IPS-18a (cell line): ENCODE results near the gene FARSB.
"Not testable (repeated sequence)": the region's sequence is repeated elsewhere in the genome, so short reads cannot be mapped to it uniquely, and the experiment has no call there.

Experiments used
- H3K27ac ChIP-seq: one replicate; pipeline ENCODE4 v1.5.1; 2013; ENCODE audit warnings: low read length
- H3K27me3 ChIP-seq: one replicate; pipeline ENCODE4 v1.6.1; 2013; ENCODE audit warnings: mild to moderate bottlenecking, low read length; ENCODE audit not compliant: control insufficient read depth, insufficient read depth
- H3K36me3 ChIP-seq: one replicate; pipeline ENCODE4 v1.6.1; 2013; ENCODE audit warnings: low read depth, low read length; ENCODE audit not compliant: control insufficient read depth
- H3K4me1 ChIP-seq: one replicate; pipeline ENCODE4 v1.6.1; 2013; ENCODE audit warnings: low read depth, low read length; ENCODE audit not compliant: control insufficient read depth
- H3K4me3 ChIP-seq: one replicate; pipeline ENCODE4 v1.5.1; 2013; ENCODE audit warnings: low read length
- H3K9ac ChIP-seq: one replicate; pipeline ENCODE4 v1.6.1; 2013; ENCODE audit warnings: mild to moderate bottlenecking, low read length, moderate library complexity
- H3K9me3 ChIP-seq: one replicate; pipeline ENCODE4 v1.6.1; 2013; ENCODE audit warnings: low read depth, low read length; ENCODE audit not compliant: control insufficient read depth

Gene FARSB

DNA sequence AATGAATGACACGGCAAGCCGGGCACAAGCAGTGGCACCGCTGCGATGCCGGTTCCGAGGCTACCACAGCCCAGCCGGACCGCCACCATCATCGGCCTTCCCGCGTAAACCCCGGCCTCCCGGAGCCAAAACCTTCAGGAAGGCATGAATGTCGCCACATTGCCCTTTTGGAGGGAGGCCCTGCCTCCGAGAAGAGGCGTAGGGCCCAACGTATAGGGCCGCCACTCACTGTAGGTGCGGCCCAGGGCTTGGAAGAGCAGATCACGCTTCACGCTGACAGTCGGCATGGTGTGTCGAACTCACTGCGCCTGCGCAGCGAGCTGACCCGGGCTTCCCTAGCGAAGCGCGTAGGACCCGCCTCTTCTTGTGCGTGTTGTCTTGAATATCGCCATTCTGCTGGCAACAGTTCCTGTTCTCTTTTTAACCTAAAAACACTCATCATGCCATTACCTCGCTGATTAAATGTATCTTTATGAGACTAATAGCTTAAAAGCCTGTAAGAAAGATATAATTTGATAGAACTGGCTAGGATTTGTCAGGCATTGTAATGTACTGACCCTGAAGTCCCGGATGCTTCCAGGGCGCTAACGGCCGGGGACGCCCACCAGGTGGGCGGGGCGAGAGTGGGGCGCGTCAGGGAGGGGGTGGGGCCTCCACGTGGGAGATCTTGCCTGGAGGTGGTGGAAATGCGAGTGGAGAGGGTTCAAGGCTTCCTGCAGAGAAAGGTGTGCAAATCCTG, at the start of gene FARSB:
Gene FARSB (minus strand): TSS at position 306 of the 739 bp plus-strand sequence. CDS start 19 bp downstream, at position 287.
- peak within 1 kb of the TSS; percentile 97 for H3K4me3 ChIP-seq
- peak within 1 kb of the TSS; percentile 100 for H3K27ac ChIP-seq
- no peaks in the 10 kb centered on the region for H3K36me3 ChIP-seq
- peak within 1 kb of the TSS; percentile 95 for H3K9ac ChIP-seq
- H3K9me3 ChIP-seq, result no peaks in the 10 kb centered on the region
- peaks cover 11% of the 10 kb centered on the region for H3K4me1 ChIP-seq
- no peaks in the 10 kb centered on the region for H3K27me3 ChIP-seq

DNA sequence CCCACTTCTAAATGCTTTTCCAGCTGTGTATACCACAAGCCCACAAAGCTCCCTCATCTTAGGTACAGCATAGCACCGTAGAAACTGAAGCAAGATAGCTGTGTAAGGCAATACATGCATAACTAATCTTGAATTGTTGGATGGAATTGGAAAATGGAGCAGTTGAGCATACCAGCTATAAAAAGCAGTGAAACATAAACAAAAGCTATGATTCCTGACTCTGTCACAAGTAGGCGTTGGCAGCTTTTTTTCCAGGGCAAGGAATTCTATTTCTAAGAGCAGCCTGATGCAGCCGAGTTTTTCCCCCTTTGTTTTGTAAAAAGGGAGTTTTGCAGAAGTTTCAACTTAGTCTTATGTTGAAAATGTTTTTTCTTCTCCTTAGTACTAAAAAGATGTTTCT, 48.0 kb upstream of the FARSB start:
- no peaks in the 10 kb centered on the region for H3K27me3 ChIP-seq

DNA sequence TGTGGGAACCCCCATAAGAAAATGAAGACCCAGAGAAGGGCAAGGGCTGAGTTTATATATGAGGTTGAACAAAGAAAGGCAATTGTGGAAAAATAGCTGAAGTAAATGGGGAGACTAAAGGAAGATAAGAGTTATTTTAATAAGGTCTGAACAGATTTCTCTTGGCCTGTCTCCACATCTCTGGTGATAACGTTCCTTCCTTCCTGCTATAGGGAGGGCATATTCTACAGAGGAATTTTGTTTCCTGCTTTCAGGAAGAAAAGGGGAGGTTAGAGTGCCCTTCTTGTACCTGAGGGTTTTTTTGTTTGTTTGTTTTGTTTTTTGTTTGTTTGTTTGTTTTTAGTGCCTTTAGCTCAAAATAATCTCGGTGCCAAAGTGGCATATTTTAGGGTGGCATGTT, 47.2 kb upstream of the FARSB start:
- H3K27ac ChIP-seq, result no peak overlapping the region
- H3K9ac ChIP-seq, result no peak overlapping the region
- H3K36me3 ChIP-seq, result no peaks in the 10 kb centered on the region
- no peak overlapping the region for H3K4me3 ChIP-seq
- no peaks in the 10 kb centered on the region for H3K9me3 ChIP-seq
- H3K4me1 ChIP-seq, result no peaks in the 10 kb centered on the region
- H3K27me3 ChIP-seq, result no peaks in the 10 kb centered on the region

More for the DNA sequence above, 48.0 kb upstream of the FARSB start:
- no peaks in the 10 kb centered on the region for H3K36me3 ChIP-seq
- no peak overlapping the region for H3K27ac ChIP-seq
- peaks cover under 1% of the 10 kb centered on the region for H3K4me1 ChIP-seq
- H3K9ac ChIP-seq, result no peak overlapping the region
- no peaks in the 10 kb centered on the region for H3K9me3 ChIP-seq
- no peak overlapping the region for H3K4me3 ChIP-seq

DNA sequence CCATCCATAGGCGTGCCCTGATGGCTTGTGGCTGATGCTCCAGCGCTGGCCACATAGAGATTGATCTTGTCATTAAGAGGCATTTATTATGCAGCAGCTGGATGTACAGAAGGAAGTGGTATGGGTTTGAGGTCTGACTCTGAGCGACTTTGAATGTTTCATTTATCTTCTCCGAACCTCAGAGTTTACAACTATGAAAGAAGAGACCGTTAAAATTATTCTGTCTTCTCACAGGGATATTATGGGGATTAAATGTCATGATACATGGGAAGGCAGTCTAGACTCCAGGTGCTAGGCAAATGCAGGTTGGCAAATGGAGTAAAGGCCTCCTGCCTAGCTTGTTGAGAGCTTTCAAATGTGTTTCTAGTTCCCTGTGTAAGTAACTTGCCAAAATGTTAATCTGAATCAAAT, 45.8 kb upstream of the FARSB start:
- H3K4me3 ChIP-seq, result no peak overlapping the region
- H3K36me3 ChIP-seq, result no peaks in the 10 kb centered on the region
- H3K27me3 ChIP-seq, result no peaks in the 10 kb centered on the region
- no peak overlapping the region for H3K27ac ChIP-seq
- H3K9me3 ChIP-seq, result no peaks in the 10 kb centered on the region
- H3K4me1 ChIP-seq, result no peaks in the 10 kb centered on the region
- H3K9ac ChIP-seq, result no peak overlapping the region

DNA sequence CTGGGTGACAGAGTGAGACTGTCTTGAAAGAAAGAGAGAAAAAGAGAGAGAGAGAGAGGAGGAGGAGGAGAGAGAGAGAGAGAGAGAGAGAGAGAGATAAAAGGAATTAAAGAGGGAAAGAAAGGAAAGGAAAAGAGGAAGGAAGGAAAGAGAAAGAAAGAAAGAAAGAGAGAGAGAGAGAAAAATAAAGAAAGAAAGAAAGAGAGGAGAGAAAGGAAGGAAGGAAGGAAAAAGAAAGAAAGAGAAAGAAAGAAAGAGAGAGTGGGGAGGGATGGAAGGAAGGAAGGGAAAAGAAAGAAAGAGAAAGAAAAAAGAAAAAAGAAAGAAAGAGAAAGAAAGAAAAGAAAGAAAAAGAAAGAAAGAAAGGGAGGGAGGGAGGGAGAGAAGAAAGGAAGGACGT, 45.3 kb upstream of the FARSB start:
- Histone ChIP-seq H3K9me3 (no peaks in the 10 kb centered on the region), H3K9ac (no peak overlapping the region), H3K27me3 (no peaks in the 10 kb centered on the region), H3K27ac (no peak overlapping the region), H3K36me3 (no peaks in the 10 kb centered on the region), H3K4me1 (no peaks in the 10 kb centered on the region), H3K4me3 (no peak overlapping the region)

DNA sequence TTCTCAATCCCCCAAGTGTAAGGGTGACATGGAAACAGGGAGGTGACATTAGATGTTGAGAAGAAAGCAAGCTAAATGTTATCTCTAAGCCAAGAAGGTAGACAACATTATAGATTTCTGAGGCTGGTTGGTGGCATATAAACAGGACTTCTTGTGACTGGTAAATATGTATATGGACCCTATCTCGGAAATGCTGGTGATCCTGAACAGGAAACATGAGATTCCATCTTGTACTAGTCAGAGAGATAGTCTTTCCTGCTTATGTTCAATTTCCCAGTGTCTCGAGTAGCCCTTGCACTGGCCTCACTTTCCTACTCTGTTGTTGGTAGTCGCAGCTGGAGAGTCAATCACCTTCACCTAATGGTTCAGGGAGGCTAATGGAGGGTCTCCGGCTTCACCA, 42.4 kb upstream of the FARSB start:
- H3K27ac ChIP-seq, result no peak overlapping the region
- H3K9ac ChIP-seq, result no peak overlapping the region
- no peaks in the 10 kb centered on the region for H3K36me3 ChIP-seq
- H3K4me1 ChIP-seq, result no peaks in the 10 kb centered on the region
- H3K9me3 ChIP-seq, result no peaks in the 10 kb centered on the region
- no peaks in the 10 kb centered on the region for H3K27me3 ChIP-seq
- no peak overlapping the region for H3K4me3 ChIP-seq

DNA sequence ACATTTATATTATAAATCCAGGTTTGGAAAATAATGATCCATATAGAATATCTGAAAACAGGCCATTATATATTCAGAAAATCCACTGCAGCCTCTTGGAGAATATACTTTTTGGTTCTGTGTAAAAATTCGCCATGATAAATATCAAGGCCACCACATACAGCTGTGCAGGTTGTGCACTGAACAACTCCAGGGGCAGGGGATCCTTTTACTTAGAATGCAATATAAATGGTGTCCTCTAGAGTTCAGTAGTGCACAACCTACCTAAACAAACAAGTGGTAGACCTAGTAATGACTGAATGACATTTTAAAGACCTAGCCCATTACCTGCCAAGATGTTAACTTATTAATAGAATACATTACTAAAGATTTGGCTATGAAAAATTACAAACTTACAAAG, 37.9 kb upstream of the FARSB start:
- H3K4me1 ChIP-seq, result no peaks in the 10 kb centered on the region
- no peak overlapping the region for H3K27ac ChIP-seq
- H3K9me3 ChIP-seq, result no peaks in the 10 kb centered on the region
- H3K36me3 ChIP-seq, result no peaks in the 10 kb centered on the region
- H3K27me3 ChIP-seq, result no peaks in the 10 kb centered on the region
- no peak overlapping the region for H3K9ac ChIP-seq
- H3K4me3 ChIP-seq, result no peak overlapping the region

DNA sequence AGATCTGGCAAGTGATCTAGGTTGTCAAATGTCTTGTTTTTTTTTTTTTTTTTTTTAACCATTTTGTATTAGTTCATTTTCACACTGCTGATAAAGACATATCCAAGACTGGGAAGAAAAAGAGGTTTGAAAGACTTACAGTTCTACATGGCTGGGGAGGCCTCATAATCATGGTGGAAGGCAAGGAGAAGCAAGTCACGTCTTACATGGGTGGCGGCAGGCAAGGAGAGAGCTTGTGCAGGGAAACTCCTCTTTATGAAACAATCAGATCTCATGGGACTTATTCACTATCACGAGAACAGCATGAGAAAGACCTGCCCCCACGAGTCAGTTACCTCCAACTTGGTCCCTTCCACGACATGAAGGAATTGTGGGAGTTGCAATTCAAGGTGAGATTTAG, 37.5 kb upstream of the FARSB start:
- not testable (repeated sequence) for H3K27me3 ChIP-seq, H3K4me3 ChIP-seq, H3K4me1 ChIP-seq, H3K36me3 ChIP-seq, H3K27ac ChIP-seq, H3K9ac ChIP-seq, H3K9me3 ChIP-seq

DNA sequence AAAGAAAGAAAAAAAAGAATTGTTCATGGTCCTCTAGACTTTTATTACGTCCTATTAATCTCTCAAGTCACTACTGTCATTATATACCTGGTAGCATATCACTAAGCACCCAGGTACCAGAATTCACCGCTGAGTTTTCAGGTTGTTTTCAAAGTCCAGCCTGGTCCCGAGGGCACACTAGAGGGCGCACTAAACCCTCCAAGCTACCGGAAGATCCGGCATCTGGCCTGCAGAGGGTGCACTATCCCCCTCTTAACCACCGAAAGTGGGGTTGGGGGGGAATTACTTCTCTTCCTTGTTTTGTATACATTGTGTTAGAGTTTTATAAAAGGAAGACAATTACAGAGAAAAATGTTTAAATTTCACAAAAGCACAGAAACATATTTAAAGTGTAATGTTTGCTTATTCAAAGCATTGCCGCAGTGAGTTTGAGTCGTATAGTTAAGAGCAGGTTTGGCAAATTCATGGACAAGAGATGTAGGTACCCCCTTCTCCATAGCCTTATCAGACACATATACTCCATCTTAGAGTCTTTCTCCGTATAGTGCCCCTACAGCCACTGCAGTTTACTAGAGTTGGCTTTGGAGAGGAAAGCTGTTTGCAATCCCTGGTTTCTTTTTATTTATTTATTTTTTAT, 34.8 kb upstream of the FARSB start:
- no peaks in the 10 kb centered on the region for H3K36me3 ChIP-seq
- H3K27me3 ChIP-seq, result no peaks in the 10 kb centered on the region
- H3K4me3 ChIP-seq, result no peak overlapping the region
- H3K9ac ChIP-seq, result no peak overlapping the region
- H3K4me1 ChIP-seq, result no peaks in the 10 kb centered on the region
- no peaks in the 10 kb centered on the region for H3K9me3 ChIP-seq
- no peak overlapping the region for H3K27ac ChIP-seq

DNA sequence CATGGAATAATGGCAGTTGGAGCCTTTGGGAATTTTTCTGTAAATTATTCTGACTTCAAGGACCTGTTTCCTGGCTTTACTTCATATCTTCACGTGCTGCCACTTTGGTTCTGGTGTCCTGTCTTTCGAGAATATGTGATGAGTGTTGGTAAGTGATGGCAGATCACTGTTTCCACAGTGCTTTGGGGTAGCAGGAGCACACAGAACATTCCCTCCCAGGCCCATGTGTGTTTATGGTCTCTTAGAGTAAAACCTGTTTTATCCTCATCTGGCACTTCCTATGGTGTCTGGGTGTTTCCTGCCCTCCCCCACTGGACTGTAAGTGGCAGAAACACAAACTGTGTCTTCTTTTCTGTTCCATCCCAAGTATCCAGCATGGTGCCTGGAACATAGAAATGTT, 33.4 kb upstream of the FARSB start:
- H3K4me3 ChIP-seq, result no peak overlapping the region
- H3K4me1 ChIP-seq, result no peaks in the 10 kb centered on the region
- no peaks in the 10 kb centered on the region for H3K27me3 ChIP-seq

DNA sequence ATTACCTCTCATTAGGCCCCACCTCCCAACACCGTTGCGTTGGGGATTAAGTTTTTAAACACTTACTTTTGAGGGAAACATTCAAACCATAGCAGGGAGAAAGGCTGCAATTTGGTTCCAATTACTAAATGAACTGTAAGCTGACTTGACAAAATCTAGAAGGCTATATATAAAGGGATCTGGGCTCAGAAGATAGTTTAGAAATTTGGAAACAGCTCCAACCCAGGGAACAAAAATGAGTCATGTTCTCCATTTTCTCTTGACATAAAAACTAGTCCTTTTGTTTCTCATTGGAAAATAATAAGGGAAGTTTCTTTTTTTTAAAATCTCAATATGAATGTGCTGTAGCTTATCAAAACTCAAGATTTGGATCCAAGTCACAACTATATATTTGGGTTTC, 33.0 kb upstream of the FARSB start:
- Histone ChIP-seq H3K36me3 (no peaks in the 10 kb centered on the region), H3K27me3 (no peaks in the 10 kb centered on the region), H3K9me3 (no peaks in the 10 kb centered on the region), H3K9ac (no peak overlapping the region), H3K4me3 (no peak overlapping the region), H3K4me1 (no peaks in the 10 kb centered on the region), H3K27ac (no peak overlapping the region)

More for the DNA sequence above, 33.4 kb upstream of the FARSB start:
- H3K9me3 ChIP-seq, result no peaks in the 10 kb centered on the region
- H3K36me3 ChIP-seq, result no peaks in the 10 kb centered on the region
- no peak overlapping the region for H3K9ac ChIP-seq
- no peak overlapping the region for H3K27ac ChIP-seq
